Urinary bladder (tissue), 4 donors: ENCODE results near the gene TEC. TPM values are rescaled to one million over a fixed set of nuclear protein-coding genes. Genes with fewer than 3 reads are reported as not detected.
"Not testable (repeated sequence)": the region's sequence is repeated elsewhere in the genome, so short reads cannot be mapped to it uniquely, and the experiment has no call there.

Experiments used
- DNase-seq: peaks from one replicate; pipeline ENCODE4 v3.0.0-alpha.2; 2015; ENCODE audit errors: extremely low spot score
- H3K27ac ChIP-seq: one replicate; pipeline ENCODE4 v1.5.1; 2013; ENCODE audit warnings: low read depth, mild to moderate bottlenecking, moderate library complexity
- H3K36me3 ChIP-seq: one replicate; pipeline ENCODE4 v1.6.1; 2013; ENCODE audit warnings: mild to moderate bottlenecking, moderate library complexity; ENCODE audit not compliant: insufficient read depth
- H3K4me1 ChIP-seq: one replicate; pipeline ENCODE4 v1.6.1; 2013; ENCODE audit warnings: mild to moderate bottlenecking, moderate library complexity; ENCODE audit not compliant: insufficient read depth
- H3K4me3 ChIP-seq: one replicate; pipeline ENCODE4 v1.5.1; 2013; ENCODE audit warnings: low read depth, low read length
- WGBS: extraction: QIAGEN DNeasy Blood & Tissue Kit; methylation state at CpG from one replicate; pipeline ENCODE4 v1.1.7; 2013; 5-methylcytosine and 5-hydroxymethylcytosine counted together
- polyA plus RNA-seq: library from polyadenylated mRNA; stranded (reverse); fragments of 200-250 nt; gene quantifications from one replicate; pipeline ENCODE4 v1.2.3, GENCODE V29; 2013
- total RNA-seq: library from RNA; depleted of rRNA; stranded (reverse); fragments of >200 nt; gene quantifications from one replicate; pipeline ENCODE4 v1.2.3, GENCODE V29; 2014
- donor health status: healthy with polysubstance abuse.
- donor health status: healthy.

Gene TEC
- total and polyA plus RNA-seq, 2 donors = 0.67 to 2.6 TPM

- Histone ChIP-seq H3K4me1 (no peaks in the 10 kb centered on the region), H3K27ac (no peak overlapping the region), H3K4me3 (no peak overlapping the region), H3K36me3 (peaks cover under 1% of the 10 kb centered on the region)
- 70% methylated on average over 4 of the region's 4 CpGs for WGBS
- DNase-seq = no peak
Measured at GRCh38 chr4:48172651-48173050, 97.0 kb downstream of the TEC start.

DNA sequence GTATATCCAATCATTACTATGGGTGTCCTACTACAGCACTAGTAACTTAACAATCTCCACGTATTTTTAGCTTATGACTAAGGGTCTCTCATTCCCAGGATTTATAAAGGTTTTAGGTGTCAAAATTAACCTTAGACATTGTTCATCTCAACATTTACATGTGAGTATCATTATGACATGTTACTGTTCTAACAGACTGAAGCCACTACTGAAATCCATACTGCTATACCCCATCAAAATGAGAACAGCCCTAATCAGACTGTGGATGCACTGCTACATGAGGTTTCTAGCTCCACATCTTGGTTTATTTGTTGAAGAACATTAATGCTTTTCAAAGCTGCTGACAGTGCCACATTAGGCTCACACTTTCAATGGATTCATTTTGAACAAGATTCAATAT lies 100.0 kb downstream of the TEC start:
- no peak for DNase-seq
- WGBS = 0% methylated on average over 1 of the region's 1 CpG
- Histone ChIP-seq H3K4me3 (no peak overlapping the region), H3K36me3 (peaks cover 2% of the 10 kb centered on the region), H3K27ac (no peak overlapping the region), H3K4me1 (no peaks in the 10 kb centered on the region)

- Histone ChIP-seq H3K36me3 (peaks cover 2% of the 10 kb centered on the region), H3K27ac (no peak overlapping the region), H3K4me3 (no peak overlapping the region), H3K4me1 (no peaks in the 10 kb centered on the region)
- WGBS = 67% methylated on average over 5 of the region's 5 CpGs
- no peak for DNase-seq
Measured at GRCh38 chr4:48167538-48168263, 101.9 kb downstream of the TEC start.

DNA sequence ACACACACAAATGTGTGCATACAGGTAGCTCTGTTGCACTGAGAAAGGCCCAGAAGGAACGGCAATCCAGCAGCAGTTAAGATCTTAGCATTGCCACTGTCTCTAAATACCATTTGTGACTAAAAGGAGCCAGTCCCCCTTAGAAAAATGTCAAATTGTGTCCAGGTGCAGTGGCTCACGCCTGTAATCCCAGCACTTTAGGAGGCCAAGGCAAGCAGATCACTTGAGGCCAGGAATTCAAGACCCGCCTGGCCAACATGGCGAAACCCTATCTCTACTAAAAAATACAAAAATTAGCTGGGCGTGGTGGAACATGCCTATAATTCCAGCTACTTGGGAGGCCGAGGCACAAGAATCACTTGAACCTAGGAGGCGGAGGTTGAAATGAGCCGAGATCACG lies 105.1 kb downstream of the TEC start:
- H3K4me1 ChIP-seq, H3K4me3 ChIP-seq, DNase-seq, H3K27ac ChIP-seq, H3K36me3 ChIP-seq: not testable (repeated sequence)
- 91% methylated on average over 9 of the region's 9 CpGs for WGBS

GRCh38 chr4:48163746-48164145 lies 105.9 kb downstream of the TEC start:
- DNase-seq = no peak
- 72% methylated on average over 1 of the region's 1 CpG for WGBS
- no peaks in the 10 kb centered on the region for H3K4me1 ChIP-seq
- no peak overlapping the region for H3K4me3 ChIP-seq
- H3K36me3 ChIP-seq = peaks cover 2% of the 10 kb centered on the region
- no peak overlapping the region for H3K27ac ChIP-seq

DNA sequence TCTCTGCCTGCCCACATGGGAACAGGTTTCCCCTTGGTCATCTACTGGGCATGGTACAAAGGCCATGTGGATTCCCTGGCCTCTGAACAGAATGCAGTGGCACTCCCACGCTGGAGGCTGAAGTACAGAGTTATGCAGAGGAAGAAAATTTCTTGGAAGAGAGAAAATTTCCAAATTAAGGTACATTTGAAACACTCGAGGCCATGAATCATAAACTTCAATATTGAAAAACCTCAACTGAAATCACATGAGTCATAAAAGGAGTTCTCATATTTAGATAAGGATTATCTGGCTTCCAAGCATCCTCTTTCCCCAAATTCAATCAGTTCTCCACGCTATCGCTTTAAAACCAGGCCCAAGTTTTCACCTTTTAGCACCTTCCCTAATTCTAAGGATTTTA lies 107.5 kb downstream of the TEC start:
- no peaks in the 10 kb centered on the region for H3K36me3 ChIP-seq
- 61% methylated on average over 4 of the region's 4 CpGs for WGBS
- no peaks in the 10 kb centered on the region for H3K4me1 ChIP-seq
- H3K4me3 ChIP-seq = no peak overlapping the region
- no peak overlapping the region for H3K27ac ChIP-seq
- no peak for DNase-seq

- Histone ChIP-seq H3K4me1 (no peaks in the 10 kb centered on the region), H3K36me3 (peaks cover 2% of the 10 kb centered on the region), H3K27ac (no peak overlapping the region), H3K4me3 (no peak overlapping the region)
- 74% methylated on average over 3 of the region's 3 CpGs for WGBS
- DNase-seq = no peak
Measured at GRCh38 chr4:48157271-48157670, 112.4 kb downstream of the TEC start.

- peaks cover 2% of the 10 kb centered on the region for H3K36me3 ChIP-seq
- H3K4me1 ChIP-seq = no peaks in the 10 kb centered on the region
- no peak for DNase-seq
- no peak overlapping the region for H3K27ac ChIP-seq
- no peak overlapping the region for H3K4me3 ChIP-seq
- WGBS = 95% methylated on average over 1 of the region's 1 CpG
Measured at GRCh38 chr4:48156423-48156822, 113.2 kb downstream of the TEC start.

GRCh38 chr4:48153791-48154550 lies 115.7 kb downstream of the TEC start:
- Histone ChIP-seq H3K27ac (no peak overlapping the region), H3K4me1 (no peaks in the 10 kb centered on the region), H3K36me3 (peaks cover 2% of the 10 kb centered on the region), H3K4me3 (no peak overlapping the region)
- 81% methylated on average over 1 of the region's 1 CpG for WGBS
- DNase-seq = no peak

DNA sequence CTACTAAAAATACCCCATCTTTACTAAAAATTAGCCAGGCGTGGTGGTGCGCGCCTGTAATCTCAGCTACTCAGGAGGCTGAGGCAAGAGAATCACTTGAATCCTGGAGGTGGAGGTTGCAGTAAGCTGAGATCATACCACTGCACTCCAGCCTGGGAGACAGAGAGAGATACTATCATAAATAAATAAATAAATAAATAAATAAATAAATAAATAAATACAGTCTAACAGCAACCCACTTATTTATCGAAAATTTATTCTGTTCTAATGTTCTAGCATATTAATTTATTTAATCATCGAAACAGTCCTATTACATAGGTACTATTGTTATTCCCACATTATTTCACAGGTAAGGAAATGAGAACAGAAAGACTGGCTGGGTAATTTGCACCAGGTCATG lies 117.4 kb downstream of the TEC start:
- peaks cover 2% of the 10 kb centered on the region for H3K36me3 ChIP-seq
- no peak for DNase-seq
- no peaks in the 10 kb centered on the region for H3K4me1 ChIP-seq
- no peak overlapping the region for H3K4me3 ChIP-seq
- 96% methylated on average over 5 of the region's 5 CpGs for WGBS
- H3K27ac ChIP-seq = no peak overlapping the region

DNA sequence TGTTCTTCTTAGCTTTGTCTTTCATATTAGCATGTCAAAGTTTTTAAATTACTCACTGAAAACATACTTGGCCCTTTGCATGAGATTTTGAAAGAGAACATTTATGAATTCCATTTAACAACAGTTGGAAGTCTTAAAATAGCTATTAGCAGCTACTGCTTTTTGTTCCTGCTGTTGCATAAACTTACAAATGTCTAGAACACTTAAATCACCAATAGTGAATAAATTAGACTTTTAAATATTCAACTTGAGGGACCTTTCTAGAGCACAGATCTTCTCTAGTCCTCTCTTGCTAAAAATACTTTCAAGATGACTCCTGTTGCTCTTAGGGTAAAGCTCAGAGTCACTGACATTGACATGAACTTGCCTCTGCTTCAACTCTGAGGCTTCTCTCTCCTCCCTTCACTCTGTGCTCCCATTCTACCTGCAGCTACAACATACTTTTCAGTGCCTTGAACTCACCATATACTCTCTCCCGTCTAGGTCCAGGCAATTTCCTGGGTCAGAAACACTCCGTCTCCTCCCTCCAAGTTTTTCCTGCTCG lies 119.7 kb downstream of the TEC start:
- Histone ChIP-seq H3K4me3 (no peak overlapping the region), H3K4me1 (no peaks in the 10 kb centered on the region), H3K36me3 (no peaks in the 10 kb centered on the region), H3K27ac (no peak overlapping the region)
- no peak for DNase-seq
- WGBS = 76% methylated on average over 3 of the region's 3 CpGs

DNA sequence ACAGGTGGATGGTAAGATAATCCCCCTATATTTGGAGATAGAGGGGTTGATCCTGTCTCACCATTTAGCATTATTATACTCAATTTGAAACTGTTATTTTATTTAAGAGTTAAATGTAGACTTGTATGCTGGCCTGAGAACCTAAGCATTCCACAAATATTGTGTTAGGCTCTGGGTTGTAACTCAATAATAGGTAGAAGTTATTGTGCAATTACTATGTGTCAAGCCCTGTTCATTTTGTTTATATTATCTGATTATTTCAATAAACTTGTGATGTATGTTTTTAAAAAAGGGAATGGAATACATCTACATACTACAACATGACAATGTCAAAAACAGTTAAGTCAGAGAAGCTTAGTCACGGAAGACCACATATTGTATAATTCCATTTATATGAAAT lies 122.0 kb downstream of the TEC start:
- H3K4me1 ChIP-seq = no peaks in the 10 kb centered on the region
- 84% methylated on average over 1 of the region's 1 CpG for WGBS
- H3K27ac ChIP-seq = no peak overlapping the region
- no peak overlapping the region for H3K4me3 ChIP-seq
- H3K36me3 ChIP-seq = no peaks in the 10 kb centered on the region
- DNase-seq = no peak

DNA sequence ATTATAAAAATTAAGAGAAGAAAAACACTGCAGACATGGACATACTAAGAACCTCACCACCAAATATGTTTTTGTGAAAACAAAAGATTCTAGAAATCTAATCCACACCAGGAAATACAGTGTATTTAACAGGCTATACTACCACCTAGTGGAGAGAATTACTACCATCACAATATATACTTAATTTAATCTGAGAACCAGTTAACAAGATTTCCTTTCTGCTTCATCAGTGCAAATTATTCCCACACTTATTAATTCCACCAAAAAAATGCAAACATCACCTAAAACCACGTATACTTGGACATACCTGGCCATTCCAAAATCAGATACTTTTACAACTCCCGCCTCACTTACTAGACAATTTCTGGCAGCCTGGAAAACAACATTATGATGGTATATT lies 128.6 kb downstream of the TEC start:
- H3K4me1 ChIP-seq = no peaks in the 10 kb centered on the region
- no peak for DNase-seq
- peaks cover 4% of the 10 kb centered on the region for H3K36me3 ChIP-seq
- 51% methylated on average over 2 of the region's 2 CpGs for WGBS
- no peak overlapping the region for H3K27ac ChIP-seq
- no peak overlapping the region for H3K4me3 ChIP-seq

- DNase-seq = no peak
- Histone ChIP-seq H3K36me3 (peaks cover 4% of the 10 kb centered on the region), H3K27ac (no peak overlapping the region), H3K4me1 (no peaks in the 10 kb centered on the region), H3K4me3 (no peak overlapping the region)
- 70% methylated on average over 3 of the region's 3 CpGs for WGBS
Measured at GRCh38 chr4:48139691-48140090, 129.9 kb downstream of the TEC start.
